HK-2 (cell line): ENCODE results near the gene RPS27.
A peak's percentile ranks its signal among the peaks of the same experiment; 100 is the strongest.
"Not testable (repeated sequence)": the region's sequence is repeated elsewhere in the genome, so short reads cannot be mapped to it uniquely, and the experiment has no call there.

ENCODE experiments used
- DNase-seq: peaks from one replicate; pipeline ENCODE4 v3.0.0-alpha.2; 2018; ENCODE audit not compliant: unreplicated experiment

RPS27 gene

GRCh38 chr1:153985941-153986761 lies 4.4 kb upstream of the RPS27 start, which contains the start of gene RAB13:
Gene RAB13 (minus strand): TSS chr1:153986339. CDS start chr1:153986236, 103 bp downstream.
- DNase-seq, result peak; percentile 92

- no peak for DNase-seq
Measured at GRCh38 chr1:153987621-153988020, 2.9 kb upstream of the RPS27 start.

- no peak for DNase-seq
Measured at GRCh38 chr1:153991151-153991630, 629 bp downstream of the RPS27 start.

- DNase-seq, result no peak
Measured at GRCh38 chr1:153991806-153992205, 1.2 kb downstream of the RPS27 start.

GRCh38 chr1:153995202-153995601 lies 4.6 kb downstream of the RPS27 start:
- DNase-seq, result no peak

GRCh38 chr1:153995640-153996039 lies 5.1 kb downstream of the RPS27 start:
- DNase-seq, result no peak

GRCh38 chr1:153996882-153997281 lies 6.3 kb downstream of the RPS27 start:
- not testable (repeated sequence) for DNase-seq

GRCh38 chr1:154000420-154000819 lies 9.9 kb downstream of the RPS27 start:
- no peak for DNase-seq

GRCh38 chr1:154006136-154006535 lies 15.6 kb downstream of the RPS27 start:
- DNase-seq, result no peak

- no peak for DNase-seq
Measured at GRCh38 chr1:154012129-154012528, 21.6 kb downstream of the RPS27 start.

- not testable (repeated sequence) for DNase-seq
Measured at GRCh38 chr1:154012543-154012942, 22.0 kb downstream of the RPS27 start.

- DNase-seq, result no peak
Measured at GRCh38 chr1:154014154-154014907, 23.8 kb downstream of the RPS27 start.

- DNase-seq, result no peak
Measured at GRCh38 chr1:154019269-154019668, 28.7 kb downstream of the RPS27 start.

- DNase-seq, result no peak
Measured at GRCh38 chr1:154019940-154020339, 29.4 kb downstream of the RPS27 start.

GRCh38 chr1:154033697-154034096 lies 43.1 kb downstream of the RPS27 start:
- not testable (repeated sequence) for DNase-seq
